HG02610 (cell line): ENCODE measurements around the gene ZNF451.

ENCODE experiments used
- ATAC-seq: cut with Tn5 transposase; IDR thresholded peaks from one replicate; pipeline ENCODE4 v1.9.1; 2021; ENCODE audit warnings: mild to moderate bottlenecking, moderate library complexity; ENCODE audit not compliant: unreplicated experiment

The ZNF451 gene

DNA sequence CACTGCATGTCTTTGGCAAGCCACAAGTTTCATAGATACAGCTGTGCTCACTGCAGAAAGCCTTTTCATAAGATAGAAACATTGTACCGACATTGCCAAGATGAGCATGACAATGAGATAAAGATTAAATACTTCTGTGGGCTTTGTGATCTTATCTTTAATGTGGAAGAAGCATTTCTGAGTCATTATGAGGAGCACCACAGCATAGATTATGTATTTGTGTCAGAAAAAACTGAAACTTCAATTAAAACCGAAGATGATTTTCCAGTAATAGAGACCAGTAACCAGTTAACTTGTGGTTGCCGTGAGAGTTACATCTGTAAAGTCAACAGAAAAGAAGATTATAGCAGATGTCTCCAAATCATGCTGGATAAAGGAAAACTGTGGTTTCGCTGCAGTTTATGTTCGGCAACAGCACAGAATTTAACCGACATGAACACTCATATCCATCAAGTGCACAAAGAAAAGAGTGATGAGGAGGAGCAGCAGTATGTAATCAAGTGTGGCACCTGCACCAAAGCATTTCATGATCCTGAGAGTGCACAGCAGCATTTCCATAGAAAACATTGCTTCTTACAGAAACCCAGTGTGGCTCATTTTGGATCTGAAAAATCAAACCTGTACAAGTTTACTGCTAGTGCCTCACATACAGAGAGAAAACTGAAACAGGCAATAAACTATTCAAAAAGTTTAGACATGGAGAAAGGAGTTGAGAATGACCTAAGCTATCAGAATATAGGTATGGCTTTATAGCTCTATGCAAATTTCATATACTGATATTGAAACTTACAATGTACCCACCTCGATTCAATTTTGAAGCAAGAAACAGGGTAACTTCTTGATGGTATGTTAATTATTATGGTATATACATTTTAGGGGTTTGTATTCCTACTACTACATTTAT lies 58.2 kb downstream of the ZNF451 start:
- ATAC-seq: no peak

DNA sequence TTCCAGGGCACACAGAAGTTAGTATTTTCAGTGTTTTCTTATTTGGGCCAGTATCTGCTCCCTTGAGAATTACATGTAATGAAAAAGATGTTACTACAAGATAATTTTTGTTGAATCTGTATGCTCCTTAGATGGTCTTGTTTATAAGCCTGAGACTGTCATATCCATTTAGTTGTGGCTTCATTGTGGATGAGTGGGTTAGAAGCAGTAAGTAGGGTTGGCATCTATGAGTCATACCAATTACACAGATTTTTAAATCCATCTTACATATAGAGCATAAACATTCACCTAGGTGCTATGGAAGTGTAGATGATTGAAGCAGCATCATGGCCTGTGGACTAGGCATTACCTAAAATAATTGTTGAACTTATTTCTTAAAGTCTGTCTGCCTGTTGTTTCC lies 68.7 kb downstream of the ZNF451 start:
- ATAC-seq: no peak

DNA sequence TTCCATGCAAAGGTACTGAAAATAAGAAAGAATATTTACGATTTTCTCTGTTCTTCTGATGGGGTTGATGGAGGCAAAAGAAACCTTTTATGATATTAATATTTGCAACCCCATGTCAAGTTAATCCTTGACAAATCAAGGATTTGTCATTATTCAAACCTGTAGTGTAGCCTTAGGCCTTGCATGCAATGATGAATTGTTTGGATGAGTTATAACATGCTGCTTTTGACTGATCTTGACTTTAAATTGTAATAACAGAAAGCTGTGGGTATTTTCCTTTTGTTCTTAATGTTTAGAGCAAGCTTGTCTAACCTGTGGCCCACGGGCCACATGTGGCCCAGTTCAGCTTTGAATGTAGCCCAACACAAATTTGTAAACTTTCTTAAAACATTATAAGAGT lies 69.1 kb downstream of the ZNF451 start:
- ATAC-seq: no peak

DNA sequence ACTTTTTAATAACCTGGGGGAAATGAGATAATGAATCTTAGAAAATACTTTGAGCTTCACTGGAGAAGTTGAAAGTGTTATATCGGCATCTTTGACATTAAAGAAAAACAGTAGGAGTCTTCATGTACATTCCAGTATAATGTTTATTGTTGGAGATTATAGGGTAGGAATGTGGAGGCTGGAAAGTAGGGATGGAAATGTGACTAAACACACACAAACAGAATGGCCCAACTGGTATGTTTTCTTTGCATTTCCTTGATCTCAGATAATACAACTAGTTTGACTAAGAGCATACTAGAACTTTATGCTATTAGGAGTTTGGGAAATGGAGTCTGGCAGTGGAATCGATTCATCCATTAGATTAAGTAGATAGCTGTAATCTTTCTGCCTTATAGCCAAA lies 72.0 kb downstream of the ZNF451 start:
- ATAC-seq: no peak

DNA sequence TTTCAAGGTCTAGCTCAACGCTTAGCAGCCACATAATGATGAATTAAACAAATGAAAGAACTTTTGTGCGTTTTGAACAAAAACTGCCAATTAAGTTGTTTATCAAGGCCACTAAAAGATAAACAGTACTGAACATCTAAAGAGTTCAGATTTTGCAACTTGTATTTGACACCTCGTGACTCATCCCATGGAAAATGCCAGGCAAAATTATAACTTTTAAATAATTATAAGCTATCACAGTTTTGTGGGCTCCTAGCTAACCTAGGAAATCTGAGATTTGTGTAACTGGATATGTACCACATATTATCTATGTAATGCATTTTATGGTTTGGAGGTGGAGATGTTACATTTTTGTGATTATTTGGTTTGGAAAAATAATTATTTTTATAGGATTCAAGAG lies 72.5 kb downstream of the ZNF451 start:
- no peak for ATAC-seq

DNA sequence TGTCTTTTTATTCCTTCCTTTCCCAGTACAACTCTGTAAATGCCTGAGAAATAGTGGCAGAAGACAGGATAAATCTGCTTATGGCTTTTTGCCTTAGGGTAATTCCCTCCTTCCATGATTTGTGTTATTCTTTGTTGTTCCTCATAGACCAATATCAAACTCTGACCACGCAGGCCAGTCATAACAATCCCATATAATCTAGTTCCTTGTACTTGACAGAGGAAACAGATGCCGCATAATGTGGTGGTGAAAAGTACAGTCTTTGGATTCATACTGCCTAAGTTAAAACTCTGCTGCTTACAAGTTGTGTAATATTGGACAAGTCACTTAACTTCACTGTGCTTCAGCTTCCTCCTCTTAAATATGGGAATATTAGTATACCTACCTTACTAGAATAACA lies 74.0 kb downstream of the ZNF451 start:
- ATAC-seq: no peak

DNA sequence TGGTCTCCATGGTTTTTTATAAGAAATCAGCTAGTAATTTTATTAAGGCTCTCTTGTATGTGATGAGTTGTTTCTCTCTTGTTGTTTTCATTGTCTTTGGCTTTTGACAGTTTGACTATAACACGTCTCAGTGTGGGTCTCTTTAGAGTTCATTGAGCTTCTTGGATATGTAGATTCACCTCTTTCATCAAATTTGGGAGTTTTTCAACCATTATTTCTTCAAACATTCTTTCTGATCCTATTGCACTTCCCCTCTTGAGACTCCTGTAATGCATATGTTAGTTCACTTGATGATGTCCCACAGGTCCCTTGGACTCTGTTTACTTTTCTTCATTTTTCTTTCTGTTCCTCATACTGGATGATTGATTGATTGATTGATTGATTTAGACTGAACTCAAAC lies 75.1 kb downstream of the ZNF451 start:
- no peak for ATAC-seq

DNA sequence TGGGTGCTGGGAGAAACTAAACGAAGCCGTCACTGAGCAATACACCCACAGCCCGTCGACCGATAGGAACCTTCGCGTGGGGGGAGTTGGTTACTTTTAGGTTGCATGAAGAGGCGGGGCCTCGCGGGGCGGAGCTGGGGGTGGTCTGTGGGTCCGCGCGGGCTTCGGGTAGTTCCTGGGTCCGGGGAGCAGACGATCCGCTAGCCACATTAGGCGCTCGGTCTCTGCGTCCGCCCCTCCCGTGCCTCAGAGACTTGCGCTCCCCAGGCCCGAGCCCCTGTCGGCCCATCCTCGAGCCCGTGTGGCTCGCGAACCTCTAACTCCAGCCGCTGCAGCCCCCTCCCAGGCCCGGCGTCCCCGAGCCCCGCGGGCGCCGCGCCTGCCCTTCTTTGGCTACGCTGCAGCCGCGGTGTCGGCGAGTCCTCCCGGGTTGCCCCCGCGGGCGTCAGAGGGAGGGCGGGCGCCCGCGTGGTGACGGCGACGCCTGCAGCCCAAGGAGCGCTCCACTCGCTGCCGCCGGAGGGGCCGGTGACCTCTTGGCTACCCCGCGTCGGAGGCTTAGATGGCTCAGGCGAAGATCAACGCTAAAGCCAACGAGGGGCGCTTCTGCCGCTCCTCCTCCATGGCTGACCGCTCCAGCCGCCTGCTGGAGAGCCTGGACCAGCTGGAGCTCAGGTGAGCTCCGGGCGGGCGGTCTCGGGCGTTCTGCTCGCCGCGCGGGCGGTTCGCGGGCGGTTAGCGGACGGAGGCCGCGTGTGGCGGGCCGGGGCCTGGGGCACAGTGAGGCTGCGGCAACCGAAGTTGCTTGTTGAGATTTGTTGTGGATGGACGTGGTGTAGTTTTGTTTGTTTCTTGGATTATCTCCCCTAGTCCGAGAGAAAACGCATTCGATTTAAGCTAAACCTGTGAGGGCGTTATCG lies 82.4 kb downstream of the ZNF451 start, which contains the start of gene BAG2:
TSS of gene BAG2 (plus strand) at position 191 of the 920 bp plus-strand sequence. CDS start at position 563, 372 bp downstream.
- ATAC-seq: peak; percentile 91

DNA sequence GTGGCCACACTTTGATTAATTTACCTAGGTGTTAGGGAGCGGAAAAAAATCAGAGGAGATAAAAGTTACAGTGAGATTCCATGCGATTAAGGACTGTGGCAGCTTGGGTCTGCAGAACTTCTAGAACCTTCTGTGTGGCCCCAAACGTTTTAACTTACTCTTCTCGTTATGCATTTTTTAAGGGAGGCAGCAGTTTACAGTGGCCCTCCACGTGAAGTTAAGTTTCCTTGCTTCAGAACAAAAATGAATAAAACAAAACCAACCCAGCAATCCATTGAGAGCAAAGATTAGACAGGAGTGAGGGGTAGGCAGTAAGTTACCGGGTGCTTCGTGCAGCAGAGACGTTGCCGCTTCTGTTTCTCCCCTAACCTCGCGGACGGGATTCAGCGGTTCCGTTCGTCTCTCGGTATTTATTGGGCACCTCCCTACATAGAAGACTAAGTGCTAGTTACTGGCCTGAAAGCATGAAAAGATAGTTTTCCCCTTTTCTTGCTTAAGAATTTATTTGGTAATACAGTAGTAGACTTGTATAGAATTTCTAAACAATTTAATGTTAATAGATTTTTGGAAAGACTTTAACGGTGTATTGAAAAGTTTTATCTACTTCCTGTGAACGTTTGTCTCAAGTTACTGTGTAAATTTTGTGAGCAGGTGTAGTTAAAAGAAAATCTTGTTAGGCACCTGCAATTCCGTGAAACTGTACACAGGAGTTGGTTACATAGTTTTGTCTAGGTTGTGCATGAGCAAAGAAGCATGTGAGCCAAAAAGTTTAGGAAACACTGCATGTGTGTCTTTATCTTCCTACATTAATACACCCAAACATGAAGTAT lies 83.3 kb downstream of the ZNF451 start:
- no peak for ATAC-seq

DNA sequence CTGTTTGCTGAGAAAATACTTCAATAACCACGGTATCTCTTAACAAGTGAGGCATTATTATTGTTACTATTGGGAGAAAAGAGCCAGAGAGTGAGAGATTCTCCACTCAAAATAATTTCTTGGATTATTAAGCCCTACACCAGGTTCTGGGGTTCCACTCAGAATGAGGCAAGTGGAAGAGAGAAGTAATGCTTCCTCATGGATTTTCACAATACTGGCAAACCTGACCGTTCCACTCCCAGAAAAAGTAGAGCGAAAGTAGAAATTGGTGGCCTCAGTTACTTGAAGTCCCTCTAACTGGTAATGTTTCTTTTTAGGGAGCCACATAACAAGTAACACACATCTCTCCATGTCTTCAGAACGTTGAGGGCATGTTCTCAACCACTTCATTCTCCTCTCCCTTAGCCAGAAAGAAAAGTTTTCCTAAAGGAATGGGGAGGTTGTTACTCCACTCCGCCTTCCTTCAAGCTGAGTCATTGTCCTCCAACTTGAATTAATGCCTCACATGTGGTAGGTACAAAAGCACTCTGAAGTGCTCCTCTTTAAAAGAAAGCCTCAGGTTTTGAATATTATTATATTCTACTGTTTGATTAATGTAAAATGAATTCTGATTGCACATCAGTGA lies 84.0 kb downstream of the ZNF451 start:
- no peak for ATAC-seq

DNA sequence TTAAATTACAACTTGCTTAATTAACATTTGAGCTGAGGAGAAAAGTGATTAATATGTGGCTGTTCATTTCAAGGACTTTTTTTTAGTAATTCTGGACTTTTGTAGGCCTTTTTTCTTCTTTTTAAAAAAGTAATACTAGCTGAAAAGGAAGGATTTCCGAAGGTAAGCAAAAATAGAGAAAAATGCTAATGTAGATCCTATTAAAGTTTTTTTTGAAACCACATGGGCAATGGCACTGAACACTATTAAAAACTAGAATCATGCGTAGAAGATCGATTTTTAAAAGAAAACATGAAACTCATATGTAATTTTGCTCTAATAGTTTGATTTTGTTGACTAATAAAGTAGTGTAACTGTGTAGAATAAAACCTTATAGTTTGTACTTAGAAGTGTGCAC lies 84.5 kb downstream of the ZNF451 start:
- no peak for ATAC-seq

DNA sequence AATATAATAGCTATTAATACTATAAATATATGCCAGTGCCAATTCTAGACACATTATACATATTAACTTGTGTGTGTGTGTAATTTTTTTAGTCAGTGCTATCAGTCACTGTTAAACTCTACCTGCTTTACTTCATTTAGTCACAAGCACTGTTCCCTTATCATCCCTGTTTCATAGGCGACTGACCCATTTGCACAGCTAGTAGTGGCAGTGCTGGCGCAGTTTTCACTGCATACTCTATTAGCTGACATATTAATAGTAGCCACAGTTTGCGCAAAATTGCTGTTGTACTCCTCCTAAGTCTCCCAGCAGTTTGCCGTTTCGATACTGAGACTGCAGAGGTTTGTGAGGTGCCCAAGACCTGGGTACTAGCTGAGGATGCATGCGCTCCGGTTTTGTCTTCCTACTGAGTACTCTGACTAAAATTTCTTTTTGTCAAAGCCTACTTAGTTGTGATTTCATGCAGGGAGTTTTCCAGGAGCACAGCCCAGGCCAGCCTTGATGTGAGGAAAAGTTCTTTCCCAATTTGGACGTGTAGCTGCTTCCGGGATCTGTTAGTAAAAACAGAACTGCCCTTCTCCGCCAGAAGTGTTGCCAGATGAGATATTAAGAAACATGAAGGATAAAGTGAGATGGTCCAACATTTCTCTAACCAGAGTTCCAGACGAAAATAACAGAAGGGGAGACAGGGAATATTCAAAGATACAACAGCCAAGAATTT lies 87.7 kb downstream of the ZNF451 start:
- ATAC-seq: no peak

DNA sequence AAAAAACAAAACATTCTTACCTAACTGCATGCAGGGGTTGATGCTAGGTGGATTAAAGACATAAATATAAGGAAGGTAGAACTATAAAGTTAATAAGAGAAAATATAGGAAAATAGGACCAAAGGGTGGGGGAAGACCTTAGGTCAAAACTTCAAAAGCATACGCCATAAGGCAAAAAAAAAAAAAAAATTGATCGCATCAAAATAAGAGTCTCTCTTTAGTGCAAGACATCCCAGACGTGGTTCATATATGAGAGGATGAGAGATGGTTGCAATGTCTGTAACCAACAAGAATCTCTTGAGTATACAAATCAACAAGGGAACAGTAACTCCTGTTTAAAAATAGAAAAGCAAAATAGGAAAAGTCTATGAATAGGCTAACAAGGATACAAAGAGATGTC lies 90.6 kb downstream of the ZNF451 start:
- ATAC-seq: no peak

DNA sequence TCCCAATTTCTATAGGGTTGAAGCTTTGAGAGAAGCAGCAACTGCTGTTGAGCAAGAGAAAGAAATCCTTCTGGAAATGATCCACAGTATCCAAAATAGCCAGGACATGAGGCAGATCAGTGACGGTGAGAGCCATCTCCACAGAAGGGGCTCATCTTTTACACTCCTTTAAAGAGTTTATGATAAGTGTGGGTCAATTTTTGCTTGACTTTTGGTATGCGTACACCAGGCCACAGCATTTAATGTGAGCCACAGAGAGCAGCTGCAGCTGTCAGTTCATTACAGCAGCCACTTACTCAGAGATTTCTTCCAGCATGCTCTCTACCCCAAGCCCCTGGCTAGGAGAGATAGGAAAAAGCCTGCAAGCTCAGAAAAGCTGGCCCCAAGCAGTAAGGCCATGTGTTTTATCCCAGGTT lies 92.0 kb downstream of the ZNF451 start:
- no peak for ATAC-seq

DNA sequence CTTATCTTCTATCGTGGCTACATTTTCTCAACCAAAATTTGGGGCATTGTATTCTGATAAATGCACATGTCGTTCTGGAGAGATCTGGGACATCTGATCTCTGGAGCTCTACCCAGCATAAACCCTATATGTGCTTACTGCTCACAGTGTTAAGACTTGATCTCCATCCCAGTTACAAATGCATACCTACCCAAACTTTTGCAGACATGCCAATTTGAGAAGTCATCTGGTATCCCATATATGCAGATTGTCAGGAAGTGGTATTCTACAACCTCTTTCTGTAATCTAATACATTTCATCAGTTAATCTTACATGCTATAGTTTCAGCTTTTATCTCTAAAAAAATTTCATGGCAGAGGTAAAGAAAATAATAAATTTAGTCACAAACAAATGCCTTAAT lies 93.3 kb downstream of the ZNF451 start:
- no peak for ATAC-seq

DNA sequence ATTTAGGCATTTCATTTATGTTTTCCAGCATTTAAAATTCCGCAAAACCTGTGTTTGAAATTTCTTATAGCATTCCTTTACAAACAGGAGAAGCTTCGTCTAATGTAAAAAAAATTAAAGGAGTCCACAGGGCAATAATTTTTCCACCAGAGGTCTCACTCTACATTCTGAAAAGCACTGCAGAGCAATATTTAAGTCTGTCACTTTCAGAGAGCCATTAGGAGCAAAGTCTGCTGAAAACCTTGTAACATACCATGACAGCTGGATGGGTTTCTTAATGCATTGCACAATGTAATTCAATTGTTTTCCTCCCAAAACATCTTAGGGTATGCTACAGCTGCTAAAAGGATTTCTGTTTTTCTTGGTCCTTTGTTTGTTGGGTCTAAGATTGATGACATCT lies 100.2 kb downstream of the ZNF451 start:
- no peak for ATAC-seq

DNA sequence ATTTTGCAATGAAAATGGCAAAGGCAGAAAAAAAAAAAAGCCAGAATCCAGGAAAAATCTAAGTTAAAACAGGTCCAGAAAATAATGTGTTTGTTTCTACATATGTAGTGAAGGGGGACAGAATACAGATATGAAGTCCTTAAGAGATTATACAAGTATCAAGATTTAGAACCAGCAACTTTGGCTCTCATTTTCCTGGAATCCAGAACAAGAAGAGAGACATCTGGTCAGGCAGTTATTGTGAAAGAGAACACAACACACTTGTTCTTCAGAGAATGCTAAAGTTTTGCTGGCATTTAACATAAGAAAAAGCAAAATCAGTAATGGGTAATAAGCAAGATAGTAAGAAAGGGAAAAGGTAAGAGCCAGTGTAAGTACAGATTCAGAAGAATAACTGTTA lies 103.2 kb downstream of the ZNF451 start:
- ATAC-seq: no peak

DNA sequence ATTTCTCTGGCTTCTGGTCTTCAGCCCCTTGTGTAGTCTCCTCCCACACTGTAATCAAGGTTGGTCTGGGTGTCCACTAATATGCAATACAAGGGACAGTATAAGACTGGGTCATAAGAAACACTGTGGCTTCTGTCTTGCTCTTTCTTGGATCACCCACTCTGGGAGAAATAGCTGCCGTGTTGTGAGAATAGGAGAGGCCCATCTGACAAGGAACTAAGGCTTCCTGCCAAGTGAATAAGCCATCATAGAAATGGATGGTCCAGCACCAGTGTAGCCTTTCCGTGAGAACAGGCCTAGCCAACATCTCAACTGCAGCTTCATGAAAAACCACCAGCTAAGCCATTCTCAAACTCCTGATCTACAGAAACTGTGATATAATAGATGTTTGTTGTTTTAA lies 105.5 kb downstream of the ZNF451 start:
- no peak for ATAC-seq

DNA sequence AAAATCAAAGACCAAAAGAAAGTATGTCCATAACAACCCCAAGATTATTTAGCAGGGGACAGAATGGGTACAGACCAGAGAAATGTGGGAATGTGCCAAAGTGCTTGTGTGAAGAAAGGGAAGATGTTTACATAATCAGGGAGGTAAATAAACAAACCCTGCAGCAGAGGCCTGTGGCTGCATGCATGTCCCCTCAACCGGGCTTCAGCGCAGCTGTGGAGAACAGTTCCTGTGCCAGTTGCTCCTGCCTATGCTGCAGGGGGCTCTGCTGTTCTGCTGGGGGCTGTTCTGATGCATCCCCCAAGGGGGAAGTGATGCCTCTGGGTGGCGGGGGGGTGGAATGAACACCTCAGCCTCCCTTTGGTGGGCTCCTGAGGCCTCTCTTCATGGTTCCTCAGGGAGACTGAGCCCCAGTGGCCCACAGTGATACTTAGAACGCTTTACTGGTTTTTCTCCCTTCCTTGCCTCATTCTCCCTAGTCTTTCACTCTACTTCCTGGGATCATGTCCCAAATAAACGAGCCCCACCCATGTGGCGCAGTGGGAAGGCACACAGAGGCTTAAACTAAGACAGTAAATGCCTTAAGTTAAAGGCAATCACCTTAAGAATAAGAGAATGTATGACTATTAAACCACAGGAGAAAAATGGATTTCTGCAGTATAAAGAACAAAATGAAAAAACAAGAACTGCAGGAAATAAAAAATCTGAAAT lies 109.1 kb downstream of the ZNF451 start:
- no peak for ATAC-seq
